CD4-positive, CD25-positive, alpha-beta regulatory T cell (primary cell): ENCODE results near the gene POLR1A. TPM values are rescaled to one million over a fixed set of nuclear protein-coding genes. Genes with fewer than 3 reads are reported as not detected.

Experiments
- ATAC-seq, 2 donors: fragments of 150-1000 bp; cut with Tn5 transposase; one replicate each; pipeline ENCODE4 v1.10.0; 2021; ENCODE audit warnings: low read depth in 2 of 2, moderate number of reproducible peaks in 2 of 2, moderate library complexity in 1 of 2
- DNase-seq, 3 donors: peaks; one replicate each; pipeline versions ENCODE4 v3.0.0 to v3.0.0-alpha.2; 2012 to 2022; ENCODE audit warnings: mixed read lengths in 1 of 3
- H3K27ac ChIP-seq: one replicate; pipeline ENCODE4 v1.7.0; 2013; ENCODE audit warnings: mild to moderate bottlenecking, low read length; ENCODE audit not compliant: insufficient read depth, poor library complexity, severe bottlenecking
- H3K27me3 ChIP-seq: one replicate; pipeline ENCODE4 v1.7.0; 2013; ENCODE audit warnings: low read length; ENCODE audit not compliant: control insufficient read depth, insufficient read depth
- H3K36me3 ChIP-seq: one replicate; pipeline ENCODE4 v1.7.0; 2013; ENCODE audit warnings: mild to moderate bottlenecking, low read length, moderate library complexity; ENCODE audit not compliant: control insufficient read depth, insufficient read depth
- H3K4me1 ChIP-seq: 2 replicates; pipeline ENCODE4 v1.7.0; 2013; ENCODE audit warnings: mild to moderate bottlenecking, low read length; ENCODE audit not compliant: insufficient read depth, control insufficient read depth, poor library complexity, severe bottlenecking
- H3K4me3 ChIP-seq: one replicate; pipeline ENCODE4 v1.7.0; 2013; ENCODE audit warnings: low read depth, mild to moderate bottlenecking, low read length, moderate library complexity
- H3K9me3 ChIP-seq, 2 experiments: 1 replicate in 1 of 2; 2 replicates in 1 of 2; pipeline ENCODE4 v1.7.0; 2013; ENCODE audit warnings: low read length in 2 of 2, mild to moderate bottlenecking in 1 of 2, moderate library complexity in 1 of 2; ENCODE audit not compliant: control insufficient read depth in 2 of 2
- H3K27ac Mint-ChIP-seq, 3 donors: one replicate each; pipeline ENCODE4 v1.8.0; 2020 to 2022; ENCODE audit warnings: mild to moderate bottlenecking in 3 of 3, mixed read lengths in 3 of 3, moderate library complexity in 2 of 3
- H3K27me3 Mint-ChIP-seq: one replicate; pipeline ENCODE4 v1.8.0; 2022; ENCODE audit warnings: mild to moderate bottlenecking, mixed read lengths
- H3K36me3 Mint-ChIP-seq: one replicate; pipeline ENCODE4 v1.8.0; 2020; ENCODE audit warnings: mixed read lengths
- H3K4me1 Mint-ChIP-seq, 4 donors: one replicate each; pipeline ENCODE4 v1.8.0; 2020 to 2022; ENCODE audit warnings: mixed read lengths in 4 of 4, mild to moderate bottlenecking in 1 of 4
- H3K4me3 Mint-ChIP-seq, 4 donors: one replicate each; pipeline ENCODE4 v1.8.0; 2020 to 2022; ENCODE audit warnings: mild to moderate bottlenecking in 4 of 4, mixed read lengths in 4 of 4, moderate library complexity in 3 of 4
- H3K9me3 Mint-ChIP-seq, 7 donors: one replicate each; pipeline ENCODE4 v1.8.0; 2020 to 2022; ENCODE audit warnings: mixed read lengths in 7 of 7, mild to moderate bottlenecking in 3 of 7, moderate library complexity in 2 of 7
- polyA plus RNA-seq, 4 donors: library from polyadenylated mRNA; unstranded; fragments of 300-500 nt; fragmentation: Illumina TruSeq; gene quantifications; one replicate each; pipeline ENCODE4 v1.2.3, GENCODE V29; 2021
- total RNA-seq: library from RNA; stranded (reverse); gene quantifications from one replicate; pipeline ENCODE4 v1.2.3, GENCODE V29; 2022

POLR1A gene
- total and polyA plus RNA-seq, 5 donors from 2014 or later, result 1.3 to 23.9 (median 2.5) TPM

- peak overlapping the region in 1 of 3 donors; percentile 51 for H3K27ac Mint-ChIP-seq
- Histone ChIP-seq H3K36me3 (peaks cover 71% of the 10 kb centered on the region), H3K27ac (no peak overlapping the region), H3K27me3 (no peaks in the 10 kb centered on the region), H3K9me3 (no peaks in the 10 kb centered on the region), H3K4me3 (no peak overlapping the region), H3K4me1 (no peaks in the 10 kb centered on the region)
- DNase-seq (no peak), ATAC-seq (no peak)
- H3K9me3 Mint-ChIP-seq, result no peaks in the 10 kb centered on the region
- peaks cover 54% of the 10 kb centered on the region for H3K36me3 Mint-ChIP-seq
- no peaks in the 10 kb centered on the region for H3K27me3 Mint-ChIP-seq
- H3K4me1 Mint-ChIP-seq, result no peaks in the 10 kb centered on the region
- H3K4me3 Mint-ChIP-seq, result no peak overlapping the region
These were observed 57.3 kb downstream of the POLR1A start for GRCh38 chr2:86048383-86048701.

- Histone ChIP-seq H3K27me3 (no peaks in the 10 kb centered on the region), H3K4me3 (no peak overlapping the region), H3K27ac (no peak overlapping the region), H3K9me3 (no peaks in the 10 kb centered on the region), H3K36me3 (peaks cover 73% of the 10 kb centered on the region), H3K4me1 (no peaks in the 10 kb centered on the region)
- DNase-seq, result no peak
- no peaks in the 10 kb centered on the region for H3K27me3 Mint-ChIP-seq
- peaks cover 55% of the 10 kb centered on the region for H3K36me3 Mint-ChIP-seq
- no peaks in the 10 kb centered on the region for H3K4me1 Mint-ChIP-seq
- H3K27ac Mint-ChIP-seq, result peak overlapping the region in 1 of 3 donors; percentile 37
- no peaks in the 10 kb centered on the region for H3K9me3 Mint-ChIP-seq
- H3K4me3 Mint-ChIP-seq, result no peak overlapping the region
- ATAC-seq, result no peak
These were observed 57.9 kb downstream of the POLR1A start for GRCh38 chr2:86047575-86048382.

GRCh38 chr2:86045541-86045940, 60.1 kb downstream of the POLR1A start:
- H3K27ac Mint-ChIP-seq, result peak overlapping the region in 1 of 3 donors; percentile 71
- peaks cover 63% of the 10 kb centered on the region for H3K36me3 ChIP-seq
- no peaks in the 10 kb centered on the region for H3K9me3 ChIP-seq
- no peak overlapping the region for H3K4me3 ChIP-seq
- peaks cover 6 to 16% (median 9%) of the 10 kb centered on the region in 4 donors for H3K4me1 Mint-ChIP-seq
- no peaks in the 10 kb centered on the region for H3K27me3 ChIP-seq
- H3K27ac ChIP-seq, result no peak overlapping the region
- H3K27me3 Mint-ChIP-seq, result no peaks in the 10 kb centered on the region
- peaks cover 48% of the 10 kb centered on the region for H3K36me3 Mint-ChIP-seq
- peaks cover 5% of the 10 kb centered on the region for H3K4me1 ChIP-seq
- H3K9me3 Mint-ChIP-seq, result peaks cover 0 to 3% (median 0%) of the 10 kb centered on the region in 7 donors
- no peak overlapping the region for H3K4me3 Mint-ChIP-seq
- DNase-seq (no peak), ATAC-seq (no peak)

GRCh38 chr2:86044614-86045013, 61.1 kb downstream of the POLR1A start:
- H3K4me3 ChIP-seq, result no peak overlapping the region
- Mint-ChIP-seq H3K4me3 (peak overlapping the region in 1 of 4 donors; percentile 40), H3K27me3 (no peaks in the 10 kb centered on the region), H3K27ac (peak overlapping the region in 1 of 3 donors; percentile 62), H3K36me3 (peaks cover 44% of the 10 kb centered on the region), H3K9me3 (peaks cover 0 to 3% (median 0%) of the 10 kb centered on the region in 7 donors), H3K4me1 (peaks cover 6 to 26% (median 13%) of the 10 kb centered on the region in 4 donors)
- H3K36me3 ChIP-seq, result peaks cover 59% of the 10 kb centered on the region
- ATAC-seq (no peak), DNase-seq (no peak)
- no peaks in the 10 kb centered on the region for H3K27me3 ChIP-seq
- no peaks in the 10 kb centered on the region for H3K9me3 ChIP-seq
- peaks cover 13% of the 10 kb centered on the region for H3K4me1 ChIP-seq
- no peak overlapping the region for H3K27ac ChIP-seq

GRCh38 chr2:86044045-86044444, 61.6 kb downstream of the POLR1A start:
- Histone ChIP-seq H3K9me3 (no peaks in the 10 kb centered on the region), H3K4me1 (peaks cover 19% of the 10 kb centered on the region), H3K27me3 (no peaks in the 10 kb centered on the region), H3K27ac (no peak overlapping the region), H3K36me3 (peaks cover 53% of the 10 kb centered on the region), H3K4me3 (no peak overlapping the region)
- DNase-seq, result no peak
- H3K27ac Mint-ChIP-seq, result peak overlapping the region in 1 of 3 donors; percentile 66
- H3K4me1 Mint-ChIP-seq, result peaks cover 6 to 31% (median 18%) of the 10 kb centered on the region in 4 donors
- peaks cover 0 to 3% (median 0%) of the 10 kb centered on the region in 7 donors for H3K9me3 Mint-ChIP-seq
- ATAC-seq, result no peak
- H3K36me3 Mint-ChIP-seq, result peaks cover 42% of the 10 kb centered on the region
- H3K4me3 Mint-ChIP-seq, result no peak overlapping the region
- no peaks in the 10 kb centered on the region for H3K27me3 Mint-ChIP-seq

- Histone ChIP-seq H3K4me3 (no peak overlapping the region), H3K4me1 (peaks cover 35% of the 10 kb centered on the region), H3K27ac (no peak overlapping the region), H3K36me3 (peaks cover 42% of the 10 kb centered on the region), H3K27me3 (no peaks in the 10 kb centered on the region), H3K9me3 (no peaks in the 10 kb centered on the region)
- H3K9me3 Mint-ChIP-seq, result peaks cover 0 to 3% (median 0%) of the 10 kb centered on the region in 7 donors
- H3K27ac Mint-ChIP-seq, result peak overlapping the region in 2 of 3 donors; percentile 95 to 98
- peaks cover 40% of the 10 kb centered on the region for H3K36me3 Mint-ChIP-seq
- peaks cover 14 to 47% (median 30%) of the 10 kb centered on the region in 4 donors for H3K4me1 Mint-ChIP-seq
- H3K27me3 Mint-ChIP-seq, result no peaks in the 10 kb centered on the region
- H3K4me3 Mint-ChIP-seq, result peak overlapping the region in 2 of 4 donors; percentile 43 to 80
- ATAC-seq, result no peak
- no peak for DNase-seq
These were observed 63.2 kb downstream of the POLR1A start for GRCh38 chr2:86042256-86043168.

GRCh38 chr2:86039963-86040655, 65.6 kb downstream of the POLR1A start:
- Histone ChIP-seq H3K9me3 (no peaks in the 10 kb centered on the region), H3K36me3 (peaks cover 24% of the 10 kb centered on the region), H3K4me3 (no peak overlapping the region), H3K27ac (peak overlapping the region; percentile 87), H3K4me1 (peaks cover 59% of the 10 kb centered on the region), H3K27me3 (no peaks in the 10 kb centered on the region)
- Mint-ChIP-seq H3K27ac (peak overlapping the region; percentile 95 to 98 (median 98)), H3K27me3 (no peaks in the 10 kb centered on the region), H3K4me3 (peak overlapping the region in 1 of 4 donors; percentile 79), H3K36me3 (peaks cover 24% of the 10 kb centered on the region), H3K9me3 (peaks cover 0 to 3% (median 0%) of the 10 kb centered on the region in 7 donors), H3K4me1 (peaks cover 19 to 71% (median 51%) of the 10 kb centered on the region in 4 donors)
- DNase-seq (no peak), ATAC-seq (no peak)
